Coronary artery (tissue), 2 donors: ENCODE measurements around the gene CEACAM18.

ENCODE experiments used
- DNase-seq: peaks from one replicate; pipeline ENCODE4 v3.0.0-alpha.2; 2017; ENCODE audit warnings: low spot score
- H3K27ac ChIP-seq, 2 donors: fragments of 200-600 bp; sonication (generic); one replicate each; pipeline ENCODE4 v1.5.1; 2016 to 2019
- H3K4me3 ChIP-seq: fragments of 200-600 bp; sonication (generic); 2 replicates; pipeline ENCODE4 v1.5.1; 2016; ENCODE audit warnings: mild to moderate bottlenecking, moderate library complexity
- CTCF ChIP-seq: fragments of 200-600 bp; sonication (generic); IDR thresholded peaks from one replicate; pipeline ENCODE4 v1.5.1; 2019; ENCODE audit warnings: antibody characterized with exemption

CEACAM18 gene

GRCh38 chr19:51531349-51532315, 53.3 kb downstream of the CEACAM18 start, which contains the start of gene SIGLEC6:
Gene SIGLEC6, minus strand, starts transcription at chr19:51531670. Its CDS starts 22 bp downstream, at chr19:51531648.
- no peak for DNase-seq
- TF ChIP-seq CTCF, result no peak
- Histone ChIP-seq H3K4me3 (no peak within 1 kb of the TSS), H3K27ac (no peak within 1 kb of the TSS)

GRCh38 chr19:51535535-51535934, 57.2 kb downstream of the CEACAM18 start:
- H3K4me3 ChIP-seq, result no peak overlapping the region
- H3K27ac ChIP-seq, result no peak overlapping the region
- DNase-seq, result no peak
- TF ChIP-seq CTCF, result no peak

- DNase-seq, result no peak
- no peak for TF ChIP-seq CTCF
- no peak overlapping the region for H3K27ac ChIP-seq
- no peak overlapping the region for H3K4me3 ChIP-seq
Observed at GRCh38 chr19:51539821-51540366, 61.6 kb downstream of the CEACAM18 start.
